HUES48 (cell line): Measurements from ENCODE around the gene NEXN.

ENCODE experiments used
- H3K27ac ChIP-seq: one replicate; pipeline ENCODE4 v1.7.0; 2013; ENCODE audit warnings: low read depth, low read length, inconsistent platforms
- H3K27me3 ChIP-seq: 2 replicates; pipeline ENCODE4 v1.6.1; 2013; ENCODE audit warnings: mild to moderate bottlenecking, low read length; ENCODE audit not compliant: control insufficient read depth, insufficient read depth
- H3K36me3 ChIP-seq: 2 replicates; pipeline ENCODE4 v1.6.1; 2013; ENCODE audit warnings: low read length; ENCODE audit not compliant: control insufficient read depth, insufficient read depth
- H3K4me1 ChIP-seq: 2 replicates; pipeline ENCODE4 v1.6.1; 2013; ENCODE audit warnings: mild to moderate bottlenecking, low read length; ENCODE audit not compliant: control insufficient read depth, insufficient read depth
- H3K4me3 ChIP-seq: 2 replicates; pipeline ENCODE4 v1.5.1; 2013; ENCODE audit warnings: mild to moderate bottlenecking, low read depth, low read length
- H3K9ac ChIP-seq: 2 replicates; pipeline ENCODE4 v1.6.1; 2013; ENCODE audit warnings: mild to moderate bottlenecking, low read depth, low read length, moderate library complexity
- H3K9me3 ChIP-seq: 2 replicates; pipeline ENCODE4 v1.6.1; 2013; ENCODE audit warnings: low read length; ENCODE audit not compliant: control insufficient read depth, insufficient read depth

NEXN gene

GRCh38 chr1:77888081-77888780, at the start of gene NEXN:
TSS of gene NEXN (plus strand) at chr1:77888624. CDS start at chr1:77916107, 27,483 bp downstream.
- Histone ChIP-seq H3K36me3 (no peaks in the 10 kb centered on the region), H3K9ac (peak within 1 kb of the TSS; percentile 78), H3K27me3 (no peaks in the 10 kb centered on the region), H3K27ac (peak within 1 kb of the TSS; percentile 93), H3K4me3 (peak within 1 kb of the TSS; percentile 99), H3K9me3 (no peaks in the 10 kb centered on the region), H3K4me1 (peaks cover 8% of the 10 kb centered on the region; the same call in 1 of the 2 replicates)

- no peaks in the 10 kb centered on the region; the same call in 1 of the 2 replicates for H3K4me1 ChIP-seq
- H3K36me3 ChIP-seq: 0 out of 2 replicates have a peak, but pooled peaks cover 2% of the 10 kb centered on the region
- no peak overlapping the region for H3K27ac ChIP-seq
- no peak overlapping the region for H3K9ac ChIP-seq
- H3K4me3 ChIP-seq: no peak overlapping the region
- no peaks in the 10 kb centered on the region for H3K27me3 ChIP-seq
- no peaks in the 10 kb centered on the region for H3K9me3 ChIP-seq
Measured at GRCh38 chr1:77841574-77841973, 46.9 kb upstream of the NEXN start.

- Histone ChIP-seq H3K4me1 (no peaks in the 10 kb centered on the region), H3K9me3 (no peaks in the 10 kb centered on the region), H3K27ac (no peak overlapping the region), H3K4me3 (no peak overlapping the region), H3K9ac (no peak overlapping the region), H3K27me3 (no peaks in the 10 kb centered on the region), H3K36me3 (0 out of 2 replicates have a peak, but pooled peaks cover 2% of the 10 kb centered on the region)
Measured at GRCh38 chr1:77845951-77846350, 42.5 kb upstream of the NEXN start.

GRCh38 chr1:77846966-77847365, 41.5 kb upstream of the NEXN start:
- Histone ChIP-seq H3K36me3 (0 out of 2 replicates have a peak, but pooled peaks cover 2% of the 10 kb centered on the region), H3K27ac (no peak overlapping the region), H3K9me3 (no peaks in the 10 kb centered on the region), H3K27me3 (no peaks in the 10 kb centered on the region), H3K9ac (no peak overlapping the region), H3K4me3 (no peak overlapping the region), H3K4me1 (no peaks in the 10 kb centered on the region)

- H3K9me3 ChIP-seq: no peaks in the 10 kb centered on the region
- H3K4me1 ChIP-seq: no peaks in the 10 kb centered on the region
- 0 out of 2 replicates have a peak, but pooled peaks cover 2% of the 10 kb centered on the region for H3K36me3 ChIP-seq
- no peak overlapping the region for H3K27ac ChIP-seq
- H3K4me3 ChIP-seq: no peak overlapping the region
- no peaks in the 10 kb centered on the region for H3K27me3 ChIP-seq
- H3K9ac ChIP-seq: no peak overlapping the region
Measured at GRCh38 chr1:77847621-77848080, 40.8 kb upstream of the NEXN start.

GRCh38 chr1:77850082-77850481, 38.3 kb upstream of the NEXN start:
- H3K27ac ChIP-seq: no peak overlapping the region

GRCh38 chr1:77857552-77857951, 30.9 kb upstream of the NEXN start:
- Histone ChIP-seq H3K4me3 (no peak overlapping the region), H3K36me3 (no peaks in the 10 kb centered on the region), H3K27ac (no peak overlapping the region), H3K4me1 (no peaks in the 10 kb centered on the region), H3K9ac (no peak overlapping the region), H3K27me3 (no peaks in the 10 kb centered on the region), H3K9me3 (no peaks in the 10 kb centered on the region; the same call in 1 of the 2 replicates)

More at GRCh38 chr1:77850082-77850481, 38.3 kb upstream of the NEXN start:
- H3K4me3 ChIP-seq: no peak overlapping the region
- no peak overlapping the region for H3K9ac ChIP-seq
- no peaks in the 10 kb centered on the region for H3K9me3 ChIP-seq
- no peaks in the 10 kb centered on the region for H3K36me3 ChIP-seq
- H3K4me1 ChIP-seq: no peaks in the 10 kb centered on the region
- no peaks in the 10 kb centered on the region for H3K27me3 ChIP-seq

GRCh38 chr1:77858725-77859124, 29.7 kb upstream of the NEXN start:
- Histone ChIP-seq H3K36me3 (no peaks in the 10 kb centered on the region), H3K27ac (no peak overlapping the region), H3K4me3 (no peak overlapping the region), H3K27me3 (no peaks in the 10 kb centered on the region), H3K4me1 (no peaks in the 10 kb centered on the region), H3K9me3 (no peaks in the 10 kb centered on the region; the same call in 1 of the 2 replicates), H3K9ac (no peak overlapping the region)

- H3K9ac ChIP-seq: no peak overlapping the region
- H3K27ac ChIP-seq: no peak overlapping the region
- no peak overlapping the region for H3K4me3 ChIP-seq
- no peaks in the 10 kb centered on the region for H3K27me3 ChIP-seq
- no peaks in the 10 kb centered on the region; the same call in 1 of the 2 replicates for H3K9me3 ChIP-seq
- no peaks in the 10 kb centered on the region for H3K36me3 ChIP-seq
- no peaks in the 10 kb centered on the region for H3K4me1 ChIP-seq
Measured at GRCh38 chr1:77859248-77859647, 29.2 kb upstream of the NEXN start.

GRCh38 chr1:77866296-77866695, 22.1 kb upstream of the NEXN start:
- H3K9ac ChIP-seq: no peak overlapping the region
- H3K27ac ChIP-seq: no peak overlapping the region
- no peaks in the 10 kb centered on the region for H3K27me3 ChIP-seq
- H3K4me3 ChIP-seq: no peak overlapping the region
- H3K9me3 ChIP-seq: no peaks in the 10 kb centered on the region
- H3K4me1 ChIP-seq: no peaks in the 10 kb centered on the region
- H3K36me3 ChIP-seq: peaks cover 4% of the 10 kb centered on the region; the same call in 1 of the 2 replicates

GRCh38 chr1:77872645-77873044, 15.8 kb upstream of the NEXN start:
- no peak overlapping the region for H3K9ac ChIP-seq
- no peak overlapping the region for H3K27ac ChIP-seq
- no peaks in the 10 kb centered on the region for H3K9me3 ChIP-seq
- no peak overlapping the region for H3K4me3 ChIP-seq
- H3K27me3 ChIP-seq: no peaks in the 10 kb centered on the region
- no peaks in the 10 kb centered on the region for H3K4me1 ChIP-seq
- peaks cover 4% of the 10 kb centered on the region; the same call in 1 of the 2 replicates for H3K36me3 ChIP-seq
